GM23338 (cell line): ENCODE measurements around the gene FURIN. TPM values are rescaled to one million over a fixed set of nuclear protein-coding genes. Genes with fewer than 3 reads are reported as not detected.
A peak's percentile ranks its signal among the peaks of the same experiment; 100 is the strongest.

Experiments
- ATAC-seq: fragments of 200-7000 bp; cut with Tn5 transposase; 3 replicates; pipeline ENCODE4 v1.9.1; 2020
- DNase-seq: peaks from one replicate; pipeline ENCODE4 v3.0.0-alpha.2; 2015; ENCODE audit warnings: low spot score
- H2AFZ ChIP-seq: fragments of 200-600 bp; sonication (generic); 2 replicates; pipeline ENCODE4 v1.8.0; 2016; ENCODE audit warnings: antibody characterized with exemption, mild to moderate bottlenecking, moderate library complexity
- H3F3A ChIP-seq: fragments of 200-600 bp; sonication (generic); replicated peaks from 2 replicates; pipeline ENCODE4 v1.8.0; 2017; ENCODE audit warnings: antibody characterized with exemption, mixed run types, low read depth
- H3K27ac ChIP-seq: fragments of 200-600 bp; sonication (generic); 2 replicates; pipeline ENCODE4 v1.6.1; 2016; ENCODE audit warnings: low read depth
- H3K27me3 ChIP-seq: fragments of 200-600 bp; sonication (generic); 2 replicates; pipeline ENCODE4 v1.8.0; 2016; ENCODE audit warnings: mild to moderate bottlenecking, mixed run types, moderate library complexity; ENCODE audit not compliant: insufficient read depth
- H3K36me3 ChIP-seq: fragments of 200-600 bp; sonication (generic); 2 replicates; pipeline ENCODE4 v1.8.0; 2016; ENCODE audit warnings: mild to moderate bottlenecking; ENCODE audit not compliant: insufficient read depth
- H3K4me1 ChIP-seq: fragments of 200-600 bp; sonication (generic); 2 replicates; pipeline ENCODE4 v1.8.0; 2016; ENCODE audit warnings: mild to moderate bottlenecking, moderate library complexity; ENCODE audit not compliant: insufficient read depth
- H3K4me2 ChIP-seq: fragments of 200-600 bp; sonication (generic); 2 replicates; pipeline ENCODE4 v1.7.1; 2017; ENCODE audit warnings: mixed run types
- H3K4me3 ChIP-seq: fragments of 200-600 bp; sonication (generic); 2 replicates; pipeline ENCODE4 v1.6.1; 2016; ENCODE audit warnings: mixed run types
- H3K79me2 ChIP-seq: fragments of 200-600 bp; sonication (generic); replicated peaks from 2 replicates; pipeline ENCODE4 v1.8.0; 2017; ENCODE audit warnings: mild to moderate bottlenecking; ENCODE audit not compliant: insufficient read depth
- H3K9me2 ChIP-seq: fragments of 200-600 bp; sonication (generic); 2 replicates; pipeline ENCODE4 v1.8.0; 2017; ENCODE audit not compliant: insufficient read depth
- H4K20me1 ChIP-seq: fragments of 200-600 bp; sonication (generic); replicated peaks from 2 replicates; pipeline ENCODE4 v1.8.0; 2017; ENCODE audit warnings: mild to moderate bottlenecking; ENCODE audit not compliant: insufficient read depth
- H3K27ac Mint-ChIP-seq: 2 replicates; pipeline ENCODE4 v1.8.0; 2020; ENCODE audit warnings: inconsistent platforms, mild to moderate bottlenecking, moderate library complexity, mixed read lengths
- H3K27me3 Mint-ChIP-seq: 3 replicates; pipeline ENCODE4 v1.8.0; 2022; ENCODE audit warnings: low read depth, mild to moderate bottlenecking, moderate library complexity, mixed read lengths, inconsistent platforms; ENCODE audit not compliant: insufficient read depth, poor library complexity
- H3K36me3 Mint-ChIP-seq: 3 replicates; pipeline ENCODE4 v1.8.0; 2021; ENCODE audit warnings: low read depth, mild to moderate bottlenecking, inconsistent platforms, moderate library complexity, mixed read lengths
- H3K4me1 Mint-ChIP-seq: 3 replicates; pipeline ENCODE4 v1.8.0; 2020; ENCODE audit warnings: mild to moderate bottlenecking, inconsistent platforms, mixed read lengths
- H3K4me3 Mint-ChIP-seq: 3 replicates; pipeline ENCODE4 v1.8.0; 2021; ENCODE audit warnings: moderate library complexity, mild to moderate bottlenecking, inconsistent platforms, mixed read lengths
- H3K9me3 Mint-ChIP-seq: 3 replicates; pipeline ENCODE4 v1.8.0; 2020; ENCODE audit warnings: moderate library complexity, mild to moderate bottlenecking, inconsistent platforms, mixed read lengths
- CREB1 ChIP-seq: fragments of 250-450 bp; sonication (Bioruptor Pico); IDR thresholded peaks from 2 replicates; pipeline ENCODE4 v1.5.0; 2020; ENCODE audit warnings: low read depth, mild to moderate bottlenecking, moderate library complexity
- CTCF ChIP-seq, 2 experiments: fragments of 200-600 bp in 1 of 2; sonication (generic) in 1 of 2; conservative IDR thresholded peaks; 2 replicates each; pipeline versions ENCODE4 v1.5.1 to v1.6.1; 2016 to 2017; ENCODE audit warnings: antibody characterized with exemption in 2 of 2, low read depth in 2 of 2, mild to moderate bottlenecking in 2 of 2, moderate library complexity in 1 of 2
- EZH2 ChIP-seq: fragments of 200-600 bp; sonication (generic); IDR thresholded peaks from one replicate; pipeline ENCODE4 v1.8.0; 2017; ENCODE audit warnings: antibody characterized with exemption, mild to moderate bottlenecking, low read depth; ENCODE audit not compliant: unreplicated experiment
- EZH2phosphoT487 ChIP-seq: fragments of 200-600 bp; sonication (generic); IDR thresholded peaks from one replicate; pipeline ENCODE4 v1.8.1; 2018; ENCODE audit warnings: antibody characterized with exemption; ENCODE audit not compliant: unreplicated experiment
- REST ChIP-seq: IDR thresholded peaks from one replicate; pipeline ENCODE4 v1.6.1; 2018; ENCODE audit warnings: antibody characterized with exemption; ENCODE audit not compliant: unreplicated experiment
- STAT1 ChIP-seq: IDR thresholded peaks from one replicate; pipeline ENCODE4 v1.6.1; 2016; ENCODE audit warnings: antibody characterized with exemption; ENCODE audit not compliant: unreplicated experiment
- polyA plus RNA-seq: library from polyadenylated mRNA; unstranded; fragments of >200 nt; fragmentation: Nextera tagmentation; extraction: Ambion mirVana; gene quantifications from 2 replicates; pipeline ENCODE4 v1.2.1, GENCODE V29; 2016
- total RNA-seq: library from RNA; depleted of rRNA; stranded (reverse); fragments of >200 nt; shearing (Covaris generic); gene quantifications from 2 replicates; pipeline ENCODE4 v1.2.3, GENCODE V29; 2014

Gene FURIN
- total and polyA plus RNA-seq, 2 experiments from 2014 or later: 6.3 to 20.9 TPM

- peak within 1 kb of the TSS; percentile 81 for H3K4me2 ChIP-seq
- H3K4me3 Mint-ChIP-seq: peak within 1 kb of the TSS; percentile 86
These were observed 34.7 kb downstream of the FURIN start, which contains the start of gene MAN2A2 for GRCh38 chr15:90902840-90903732. TSS of gene MAN2A2 (plus strand) at chr15:90903302. CDS start at chr15:90904208, 906 bp downstream.

GRCh38 chr15:90903733-90904536 is 35.5 kb downstream of the FURIN start:
- peaks cover 24% of the 10 kb centered on the region for H3K27me3 ChIP-seq
- H3F3A ChIP-seq: peaks cover 15% of the 10 kb centered on the region
- H3K9me2 ChIP-seq: no peaks in the 10 kb centered on the region
- H4K20me1 ChIP-seq: no peaks in the 10 kb centered on the region
- no peaks in the 10 kb centered on the region for H3K79me2 ChIP-seq
- no peaks in the 10 kb centered on the region; the same call in 2 of the 3 replicates for H3K9me3 Mint-ChIP-seq
- peak; percentile 75 for ATAC-seq
- H3K36me3 Mint-ChIP-seq: peaks cover 11% of the 10 kb centered on the region
- peak overlapping the region; percentile 73 for H3K4me3 Mint-ChIP-seq
- H2AFZ ChIP-seq: peak overlapping the region; percentile 93
- no peaks in the 10 kb centered on the region for H3K36me3 ChIP-seq
- peak overlapping the region; percentile 84 for H3K4me3 ChIP-seq
- H3K4me2 ChIP-seq: peak overlapping the region; percentile 81
- peaks cover 24% of the 10 kb centered on the region for H3K27me3 Mint-ChIP-seq
- H3K4me1 ChIP-seq: peaks cover 18% of the 10 kb centered on the region
- TF ChIP-seq CTCF (conservative IDR thresholded peaks at IDR 0.05; ENCODE audit: low read depth in 2 of 2): peak; percentile 26 to 30
- TF ChIP-seq EZH2: peak; percentile 44
- no peak for TF ChIP-seq STAT1
- no peak overlapping the region for H3K27ac ChIP-seq
- no peak overlapping the region for H3K27ac Mint-ChIP-seq
- H3K4me1 Mint-ChIP-seq: peaks cover 15% of the 10 kb centered on the region
- peak; percentile 79 for DNase-seq

More at GRCh38 chr15:90902840-90903732, 34.7 kb downstream of the FURIN start, which contains the start of gene MAN2A2:
- no peaks in the 10 kb centered on the region; the same call in 2 of the 3 replicates for H3K9me3 Mint-ChIP-seq
- ATAC-seq (peak; percentile 51), DNase-seq (peak; percentile 70)
- peak within 1 kb of the TSS; percentile 84 for H3K4me3 ChIP-seq
- H3K9me2 ChIP-seq: no peaks in the 10 kb centered on the region
- H4K20me1 ChIP-seq: no peaks in the 10 kb centered on the region
- H3K4me1 ChIP-seq: peaks cover 18% of the 10 kb centered on the region
- H3F3A ChIP-seq: peaks cover 15% of the 10 kb centered on the region
- H3K27ac Mint-ChIP-seq: no peak within 1 kb of the TSS
- H3K36me3 ChIP-seq: no peaks in the 10 kb centered on the region
- H3K4me1 Mint-ChIP-seq: peaks cover 15% of the 10 kb centered on the region
- H3K79me2 ChIP-seq: no peaks in the 10 kb centered on the region
- H3K27me3 Mint-ChIP-seq: peaks cover 24% of the 10 kb centered on the region
- H3K27me3 ChIP-seq: peaks cover 24% of the 10 kb centered on the region
- H3K36me3 Mint-ChIP-seq: peaks cover 11% of the 10 kb centered on the region
- H3K27ac ChIP-seq: peak within 1 kb of the TSS; percentile 27; the same call in 1 of the 2 replicates
- peak within 1 kb of the TSS; percentile 93 for H2AFZ ChIP-seq
- no peak for TF ChIP-seq EZH2phosphoT487
- TF ChIP-seq REST: no peak
- no peak for TF ChIP-seq EZH2
- TF ChIP-seq CREB1 (CRISPR knock-in tag): no peak
